GM12874 (cell line): ENCODE measurements around the gene PTPRO.
A peak's percentile ranks its signal among the peaks of the same experiment; 100 is the strongest.

Source experiments
- CTCF ChIP-seq: IDR thresholded peaks from 2 replicates; pipeline ENCODE4 v1.5.1; 2011; ENCODE audit warnings: low read depth, mild to moderate bottlenecking, control low read depth, low read length, moderate library complexity; ENCODE audit not compliant: insufficient read depth

Gene PTPRO

GRCh38 chr12:15497671-15498292, 175.5 kb downstream of the PTPRO start:
- no peak for TF ChIP-seq CTCF

GRCh38 chr12:15502211-15502610, 179.9 kb downstream of the PTPRO start:
- TF ChIP-seq CTCF: no peak

- TF ChIP-seq CTCF: no peak
Observed at GRCh38 chr12:15505616-15506015, 183.3 kb downstream of the PTPRO start.

- no peak for TF ChIP-seq CTCF
Observed at GRCh38 chr12:15515010-15515409, 192.7 kb downstream of the PTPRO start.

- TF ChIP-seq CTCF: no peak
Observed at GRCh38 chr12:15520083-15520482, 197.8 kb downstream of the PTPRO start.

GRCh38 chr12:15520844-15521243, 198.5 kb downstream of the PTPRO start:
- TF ChIP-seq CTCF: no peak

GRCh38 chr12:15522574-15523187, 200.4 kb downstream of the PTPRO start:
- peak; percentile 26; the same call in 1 of the 2 replicates for TF ChIP-seq CTCF
